Panc1 (cell line): Measurements from ENCODE around the gene VPS50. TPM values are rescaled to one million over a fixed set of nuclear protein-coding genes. Genes with fewer than 3 reads are reported as not detected.

Source experiments
- ATAC-seq: fragments of 200-7000 bp; cut with Tn5 transposase; 2 replicates; pipeline ENCODE4 v1.9.1; 2020; ENCODE audit warnings: mild to moderate bottlenecking, moderate library complexity
- BruUV-seq: library from RNA; stranded (reverse); fragments of 400-500 nt; replicated peaks from 2 replicates; lab custom pipeline; 2021; lab: Mats Ljungman, UMichigan
- CTCF ChIA-PET: fragments of 300-600 bp; sonication (Branson Sonifier 250); formaldehyde crosslinking; loops from one replicate; lab custom pipeline; 2022; ENCODE audit warnings: antibody characterized with exemption; lab: Charles Lee
- POLR2A ChIA-PET: fragments of 300-600 bp; sonication (Branson Sonifier 250); formaldehyde crosslinking; loops from one replicate; lab custom pipeline; 2022; ENCODE audit warnings: antibody characterized with exemption; lab: Charles Lee
- DNase-seq: peaks from one replicate; pipeline ENCODE4 v3.0.0-alpha.2; 2010; ENCODE audit warnings: low read depth, low spot score
- H3K27ac ChIP-seq: 2 replicates; pipeline ENCODE4 v1.5.1; 2011; ENCODE audit warnings: mild to moderate bottlenecking, low read length, inconsistent platforms
- H3K27me3 ChIP-seq: fragments of 200-500 bp; sonication (Bioruptor generic); 2 replicates; pipeline ENCODE4 v1.6.0; 2014; ENCODE audit warnings: low read length, inconsistent platforms; ENCODE audit not compliant: control insufficient read depth, insufficient read depth
- H3K36me3 ChIP-seq: fragments of 200-500 bp; sonication (Bioruptor generic); 2 replicates; pipeline ENCODE4 v1.5.1; 2014; ENCODE audit warnings: inconsistent platforms, mild to moderate bottlenecking, low read length, moderate library complexity; ENCODE audit not compliant: control insufficient read depth, insufficient read depth
- H3K4me1 ChIP-seq: 2 replicates; pipeline ENCODE4 v1.5.1; 2011; ENCODE audit warnings: inconsistent platforms, mild to moderate bottlenecking, low read length, moderate library complexity; ENCODE audit not compliant: control insufficient read depth, insufficient read depth
- H3K4me3 ChIP-seq, 2 experiments: 2 replicates each; pipeline ENCODE4 v1.5.1; 2011 to 2012; ENCODE audit warnings: low read depth in 2 of 2, low read length in 2 of 2, mild to moderate bottlenecking in 2 of 2, inconsistent platforms in 1 of 2, moderate library complexity in 1 of 2
- H3K9me3 ChIP-seq: fragments of 200-500 bp; sonication (Bioruptor generic); 2 replicates; pipeline ENCODE4 v1.5.1; 2014; ENCODE audit warnings: low read depth, mild to moderate bottlenecking, inconsistent platforms, low read length, moderate library complexity; ENCODE audit not compliant: control insufficient read depth, insufficient read depth
- POLR2AphosphoS5 ChIP-seq: IDR thresholded peaks from 2 replicates; pipeline ENCODE4 v1.6.1; 2012; ENCODE audit warnings: mild to moderate bottlenecking, low read depth, low read length, moderate library complexity
- SIN3A ChIP-seq: IDR thresholded peaks from 2 replicates; pipeline ENCODE4 v1.6.1; 2012; ENCODE audit warnings: low read depth, mild to moderate bottlenecking, low read length, moderate library complexity, borderline replicate concordance; ENCODE audit not compliant: insufficient read depth
- TCF7L2 ChIP-seq: IDR thresholded peaks from 2 replicates; pipeline ENCODE4 v1.6.1; 2011; ENCODE audit warnings: mild to moderate bottlenecking, low read depth, low read length, inconsistent platforms
- in situ Hi-C: cut with HindIII; loops from 2 replicates; pipeline ENCODE4 v1.10.0; 2016; ENCODE audit warnings: low sequenced_read_pairs, low pct_unique_long_range_greater_than_20kb
- intact Hi-C: fragments of 100-400 bp; cut with micrococcal nuclease; formaldehyde crosslinking; loops from one replicate; pipeline ENCODE4 v1.10.0; 2022; ENCODE audit not compliant: unreplicated experiment
- total RNA-seq: library from RNA; stranded (reverse); gene quantifications from one replicate; pipeline ENCODE4 v1.2.1, GENCODE V29; 2021; ENCODE audit not compliant: unreplicated experiment
- TF ChIP-seq, protein P1 (sequence below): fragments of 450-650 bp; IDR thresholded peaks from 2 replicates; pipeline ENCODE4 v1.5.1; 2017; ENCODE audit warnings: mild to moderate bottlenecking
- TF ChIP-seq, protein P2 (sequence below), 2 experiments: IDR thresholded peaks; 2 replicates each; pipeline ENCODE4 v1.6.1; 2011 to 2012; ENCODE audit warnings: low read depth in 2 of 2, control low read depth in 1 of 2, low read length in 1 of 2, mild to moderate bottlenecking in 1 of 2, moderate library complexity in 1 of 2; ENCODE audit not compliant: insufficient read depth in 1 of 2

VPS50 gene
- total RNA-seq, 1 experiment from 2014 or later: 14.6 TPM

DNA sequence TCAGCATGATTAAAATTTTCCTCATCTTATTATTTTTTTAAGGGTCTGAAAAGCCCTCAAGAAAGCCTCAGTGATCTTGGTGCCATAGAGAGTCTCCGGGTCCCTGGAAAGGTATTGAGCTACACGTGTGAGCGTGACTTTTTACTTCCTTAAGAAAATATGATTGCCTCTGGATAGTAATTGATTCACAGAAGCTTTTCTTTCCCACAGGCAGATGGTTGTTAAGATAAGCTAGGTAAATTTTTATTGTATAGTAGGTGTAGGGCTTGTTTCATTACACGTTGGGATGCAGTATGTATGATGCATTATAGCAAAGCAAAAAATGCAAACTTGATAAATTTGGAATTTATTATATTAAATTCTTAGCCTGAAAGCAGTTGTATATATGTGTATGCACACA, 7.7 kb downstream of the VPS50 start:
- Histone ChIP-seq H3K36me3 (no peaks in the 10 kb centered on the region; the same call in 1 of the 2 replicates), H3K9me3 (no peaks in the 10 kb centered on the region), H3K4me3 (no peak overlapping the region), H3K4me1 (no peaks in the 10 kb centered on the region), H3K27me3 (no peaks in the 10 kb centered on the region), H3K27ac (no peak overlapping the region)
- intact Hi-C loops: loop anchor here (10.0 kb wide), 3 partner anchors 135 to 845 kb away; no protein-coding TSS in a partner anchor
- ATAC-seq (no peak), DNase-seq (no peak)
- ChIA-PET POLR2A (no interaction called here), CTCF (interaction anchor here (0.6 kb wide), 1 partner anchor 11 kb away, joined by 3 read pairs; no protein-coding TSS in a partner anchor)
- no TSS peak for BruUV-seq
- TF ChIP-seq SIN3A: no peak
- no peak for TF ChIP-seq TCF7L2
- TF ChIP-seq, protein P1, sequence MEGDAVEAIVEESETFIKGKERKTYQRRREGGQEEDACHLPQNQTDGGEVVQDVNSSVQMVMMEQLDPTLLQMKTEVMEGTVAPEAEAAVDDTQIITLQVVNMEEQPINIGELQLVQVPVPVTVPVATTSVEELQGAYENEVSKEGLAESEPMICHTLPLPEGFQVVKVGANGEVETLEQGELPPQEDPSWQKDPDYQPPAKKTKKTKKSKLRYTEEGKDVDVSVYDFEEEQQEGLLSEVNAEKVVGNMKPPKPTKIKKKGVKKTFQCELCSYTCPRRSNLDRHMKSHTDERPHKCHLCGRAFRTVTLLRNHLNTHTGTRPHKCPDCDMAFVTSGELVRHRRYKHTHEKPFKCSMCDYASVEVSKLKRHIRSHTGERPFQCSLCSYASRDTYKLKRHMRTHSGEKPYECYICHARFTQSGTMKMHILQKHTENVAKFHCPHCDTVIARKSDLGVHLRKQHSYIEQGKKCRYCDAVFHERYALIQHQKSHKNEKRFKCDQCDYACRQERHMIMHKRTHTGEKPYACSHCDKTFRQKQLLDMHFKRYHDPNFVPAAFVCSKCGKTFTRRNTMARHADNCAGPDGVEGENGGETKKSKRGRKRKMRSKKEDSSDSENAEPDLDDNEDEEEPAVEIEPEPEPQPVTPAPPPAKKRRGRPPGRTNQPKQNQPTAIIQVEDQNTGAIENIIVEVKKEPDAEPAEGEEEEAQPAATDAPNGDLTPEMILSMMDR: no peak
- TF ChIP-seq, protein P2, sequence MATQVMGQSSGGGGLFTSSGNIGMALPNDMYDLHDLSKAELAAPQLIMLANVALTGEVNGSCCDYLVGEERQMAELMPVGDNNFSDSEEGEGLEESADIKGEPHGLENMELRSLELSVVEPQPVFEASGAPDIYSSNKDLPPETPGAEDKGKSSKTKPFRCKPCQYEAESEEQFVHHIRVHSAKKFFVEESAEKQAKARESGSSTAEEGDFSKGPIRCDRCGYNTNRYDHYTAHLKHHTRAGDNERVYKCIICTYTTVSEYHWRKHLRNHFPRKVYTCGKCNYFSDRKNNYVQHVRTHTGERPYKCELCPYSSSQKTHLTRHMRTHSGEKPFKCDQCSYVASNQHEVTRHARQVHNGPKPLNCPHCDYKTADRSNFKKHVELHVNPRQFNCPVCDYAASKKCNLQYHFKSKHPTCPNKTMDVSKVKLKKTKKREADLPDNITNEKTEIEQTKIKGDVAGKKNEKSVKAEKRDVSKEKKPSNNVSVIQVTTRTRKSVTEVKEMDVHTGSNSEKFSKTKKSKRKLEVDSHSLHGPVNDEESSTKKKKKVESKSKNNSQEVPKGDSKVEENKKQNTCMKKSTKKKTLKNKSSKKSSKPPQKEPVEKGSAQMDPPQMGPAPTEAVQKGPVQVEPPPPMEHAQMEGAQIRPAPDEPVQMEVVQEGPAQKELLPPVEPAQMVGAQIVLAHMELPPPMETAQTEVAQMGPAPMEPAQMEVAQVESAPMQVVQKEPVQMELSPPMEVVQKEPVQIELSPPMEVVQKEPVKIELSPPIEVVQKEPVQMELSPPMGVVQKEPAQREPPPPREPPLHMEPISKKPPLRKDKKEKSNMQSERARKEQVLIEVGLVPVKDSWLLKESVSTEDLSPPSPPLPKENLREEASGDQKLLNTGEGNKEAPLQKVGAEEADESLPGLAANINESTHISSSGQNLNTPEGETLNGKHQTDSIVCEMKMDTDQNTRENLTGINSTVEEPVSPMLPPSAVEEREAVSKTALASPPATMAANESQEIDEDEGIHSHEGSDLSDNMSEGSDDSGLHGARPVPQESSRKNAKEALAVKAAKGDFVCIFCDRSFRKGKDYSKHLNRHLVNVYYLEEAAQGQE (IDR thresholded peaks at IDR 0.05; ENCODE audit: insufficient read depth in 1 of 2, low read depth in 2 of 2, low read length in 1 of 2): no peak
- TF ChIP-seq POLR2AphosphoS5: no peak
- in situ Hi-C loops: no loop called here

DNA sequence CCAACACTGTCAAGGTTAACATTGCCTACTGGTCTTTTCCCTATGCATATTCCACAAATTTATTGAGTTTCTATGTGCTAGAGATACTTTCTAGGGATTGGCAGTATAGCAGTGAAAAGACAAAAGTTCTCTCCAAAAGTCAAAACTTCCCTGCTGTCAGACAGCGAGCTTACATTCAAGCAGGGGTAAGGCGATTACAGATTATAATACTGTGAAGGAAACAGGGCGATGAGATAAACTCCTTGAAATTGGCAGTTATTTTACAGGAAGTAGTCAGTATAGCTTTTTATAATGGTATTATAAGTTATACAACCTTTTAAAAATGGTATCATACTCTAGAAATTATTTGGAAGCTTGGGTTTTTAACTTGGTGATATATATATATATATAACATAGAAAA, 9.9 kb downstream of the VPS50 start:
- in situ Hi-C loops (no loop called here), intact Hi-C loops (loop anchor here (10.0 kb wide), 3 partner anchors 133 to 843 kb away; no protein-coding TSS in a partner anchor)
- no peak for DNase-seq
- TF ChIP-seq, protein P1: no peak
- no peak for TF ChIP-seq SIN3A
- TF ChIP-seq, protein P2 (IDR thresholded peaks at IDR 0.05; ENCODE audit: insufficient read depth in 1 of 2, low read depth in 2 of 2, low read length in 1 of 2): no peak
- Histone ChIP-seq H3K36me3 (no peaks in the 10 kb centered on the region; the same call in 1 of the 2 replicates), H3K4me3 (no peak overlapping the region), H3K27me3 (no peaks in the 10 kb centered on the region), H3K4me1 (no peaks in the 10 kb centered on the region), H3K9me3 (no peaks in the 10 kb centered on the region), H3K27ac (no peak overlapping the region)
- BruUV-seq: no TSS peak
- ChIA-PET POLR2A (no interaction called here), CTCF (no interaction called here)
- no peak for ATAC-seq
